GM12892 (cell line): Measurements from ENCODE around the gene QRFP.

Experiments used
- POLR2A ChIP-seq: IDR thresholded peaks from 2 replicates; pipeline ENCODE4 v1.6.1; 2011; ENCODE audit warnings: low read depth, low read length, control low read depth
- POLR2AphosphoS5 ChIP-seq: IDR thresholded peaks from 2 replicates; pipeline ENCODE4 v1.6.1; 2011; ENCODE audit warnings: low read depth, low read length, control low read depth
- TAF1 ChIP-seq: IDR thresholded peaks from 2 replicates; pipeline ENCODE4 v1.6.1; 2011; ENCODE audit warnings: low read depth, mild to moderate bottlenecking, control low read depth, low read length, borderline replicate concordance

- TF ChIP-seq POLR2AphosphoS5: no peak
- TF ChIP-seq POLR2A: no peak
- no peak for TF ChIP-seq TAF1
Measured at GRCh38 chr9:130861372-130862180, 35.0 kb downstream of the QRFP start.
